ENCODE results near the gene IL6R. TPM values are rescaled to one million over a fixed set of nuclear protein-coding genes. Genes with fewer than 3 reads are reported as not detected.

IL6R gene
- total RNA-seq, 3 donors from 2014 or later, result 31.8 to 43.9 (median 42.5) TPM

DNA sequence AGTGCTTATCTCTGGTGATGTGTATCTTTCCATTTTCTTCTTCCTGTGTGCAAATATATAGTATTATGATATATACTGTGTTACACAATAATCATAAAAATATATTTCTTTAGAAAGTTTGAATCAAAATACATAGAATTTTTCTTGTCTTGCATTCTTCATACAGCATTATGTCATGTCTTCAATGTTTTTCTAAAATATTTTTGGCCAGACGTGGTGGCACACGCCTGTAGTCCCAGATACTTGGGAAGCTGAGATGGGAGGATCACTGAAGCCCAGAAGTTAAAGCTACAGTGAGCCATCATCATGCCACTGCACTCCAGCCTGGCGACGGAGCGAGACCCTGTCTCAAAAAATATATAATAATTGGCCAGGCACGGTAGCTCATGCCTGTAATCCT, 41.6 kb downstream of the IL6R start:
- Histone ChIP-seq H3K4me1 (ENCODE audit: low read depth) (peaks cover 3% of the 10 kb centered on the region), H3K36me3 (ENCODE audit: low read depth) (no peaks in the 10 kb centered on the region), H3K4me3 (no peak overlapping the region), H3K9me3 (no peaks in the 10 kb centered on the region)
- no peak for ATAC-seq
- peak in 1 of 3 donors; percentile 7 for DNase-seq
- TF ChIP-seq, protein P1, sequence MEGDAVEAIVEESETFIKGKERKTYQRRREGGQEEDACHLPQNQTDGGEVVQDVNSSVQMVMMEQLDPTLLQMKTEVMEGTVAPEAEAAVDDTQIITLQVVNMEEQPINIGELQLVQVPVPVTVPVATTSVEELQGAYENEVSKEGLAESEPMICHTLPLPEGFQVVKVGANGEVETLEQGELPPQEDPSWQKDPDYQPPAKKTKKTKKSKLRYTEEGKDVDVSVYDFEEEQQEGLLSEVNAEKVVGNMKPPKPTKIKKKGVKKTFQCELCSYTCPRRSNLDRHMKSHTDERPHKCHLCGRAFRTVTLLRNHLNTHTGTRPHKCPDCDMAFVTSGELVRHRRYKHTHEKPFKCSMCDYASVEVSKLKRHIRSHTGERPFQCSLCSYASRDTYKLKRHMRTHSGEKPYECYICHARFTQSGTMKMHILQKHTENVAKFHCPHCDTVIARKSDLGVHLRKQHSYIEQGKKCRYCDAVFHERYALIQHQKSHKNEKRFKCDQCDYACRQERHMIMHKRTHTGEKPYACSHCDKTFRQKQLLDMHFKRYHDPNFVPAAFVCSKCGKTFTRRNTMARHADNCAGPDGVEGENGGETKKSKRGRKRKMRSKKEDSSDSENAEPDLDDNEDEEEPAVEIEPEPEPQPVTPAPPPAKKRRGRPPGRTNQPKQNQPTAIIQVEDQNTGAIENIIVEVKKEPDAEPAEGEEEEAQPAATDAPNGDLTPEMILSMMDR (IDR thresholded peaks at IDR 0.05), result no peak
- intact Hi-C loops (cut with DNase I, micrococcal nuclease), result no loop called here

DNA sequence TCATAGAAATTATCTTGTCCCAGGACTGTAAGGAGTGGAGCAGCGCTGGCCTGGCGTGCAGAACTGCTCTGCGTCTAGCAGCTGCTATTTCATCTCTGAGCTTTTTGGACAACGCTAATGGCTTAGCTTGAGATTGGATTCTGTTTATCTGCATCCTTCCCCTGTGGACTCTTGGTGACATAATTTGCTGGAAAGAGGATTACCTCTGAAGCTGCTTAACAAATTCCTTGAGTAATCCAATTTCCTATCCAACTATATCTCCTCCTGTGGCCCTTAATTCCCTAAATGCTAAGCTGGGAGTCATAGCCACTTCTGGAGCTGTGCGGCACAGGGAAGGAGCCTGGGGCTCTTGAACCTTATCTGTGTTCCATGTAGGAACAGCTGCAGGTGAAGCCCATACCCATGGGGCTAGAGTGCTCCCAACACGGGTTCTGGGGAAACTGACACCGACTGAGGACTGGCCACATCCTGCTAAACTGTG, 43.2 kb downstream of the IL6R start:
- peak in 1 of 3 donors; percentile 22 for DNase-seq
- TF ChIP-seq, protein P1 (IDR thresholded peaks at IDR 0.05), result no peak
- Histone ChIP-seq H3K9me3 (no peaks in the 10 kb centered on the region), H3K36me3 (ENCODE audit: low read depth) (no peaks in the 10 kb centered on the region), H3K4me3 (no peak overlapping the region), H3K4me1 (ENCODE audit: low read depth) (peaks cover 3% of the 10 kb centered on the region)
- intact Hi-C loops (cut with DNase I, micrococcal nuclease), result no loop called here
- no peak for ATAC-seq

DNA sequence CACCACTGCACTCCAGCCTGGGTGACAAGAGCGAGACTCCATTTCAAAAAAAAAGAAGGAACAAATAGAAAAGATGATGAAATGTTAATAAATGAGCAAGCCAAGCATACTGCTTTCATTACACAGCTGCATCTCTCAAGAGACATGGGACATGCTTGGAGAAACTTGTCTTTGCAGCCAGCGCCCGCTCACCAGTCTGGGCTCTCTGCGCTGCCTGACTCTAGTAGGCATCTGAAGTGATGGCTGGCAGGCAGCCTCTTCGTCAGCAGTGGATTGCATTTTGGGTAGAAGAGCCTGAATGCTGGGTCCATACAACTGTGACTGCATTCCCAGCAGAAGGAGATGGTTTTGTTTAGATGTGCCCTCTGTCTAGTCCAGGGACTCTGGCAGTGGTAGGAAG, 48.0 kb downstream of the IL6R start:
- peak in 1 of 3 donors; percentile 46 for DNase-seq
- H3K4me3 ChIP-seq, result no peak overlapping the region
- no peaks in the 10 kb centered on the region for H3K36me3 ChIP-seq (ENCODE audit: low read depth)
- no peak for ATAC-seq
- intact Hi-C loops (cut with DNase I, micrococcal nuclease), result no loop called here
- TF ChIP-seq, protein P1 (IDR thresholded peaks at IDR 0.05), result no peak
- no peaks in the 10 kb centered on the region for H3K9me3 ChIP-seq
- peaks cover 4% of the 10 kb centered on the region for H3K4me1 ChIP-seq (ENCODE audit: low read depth)

DNA sequence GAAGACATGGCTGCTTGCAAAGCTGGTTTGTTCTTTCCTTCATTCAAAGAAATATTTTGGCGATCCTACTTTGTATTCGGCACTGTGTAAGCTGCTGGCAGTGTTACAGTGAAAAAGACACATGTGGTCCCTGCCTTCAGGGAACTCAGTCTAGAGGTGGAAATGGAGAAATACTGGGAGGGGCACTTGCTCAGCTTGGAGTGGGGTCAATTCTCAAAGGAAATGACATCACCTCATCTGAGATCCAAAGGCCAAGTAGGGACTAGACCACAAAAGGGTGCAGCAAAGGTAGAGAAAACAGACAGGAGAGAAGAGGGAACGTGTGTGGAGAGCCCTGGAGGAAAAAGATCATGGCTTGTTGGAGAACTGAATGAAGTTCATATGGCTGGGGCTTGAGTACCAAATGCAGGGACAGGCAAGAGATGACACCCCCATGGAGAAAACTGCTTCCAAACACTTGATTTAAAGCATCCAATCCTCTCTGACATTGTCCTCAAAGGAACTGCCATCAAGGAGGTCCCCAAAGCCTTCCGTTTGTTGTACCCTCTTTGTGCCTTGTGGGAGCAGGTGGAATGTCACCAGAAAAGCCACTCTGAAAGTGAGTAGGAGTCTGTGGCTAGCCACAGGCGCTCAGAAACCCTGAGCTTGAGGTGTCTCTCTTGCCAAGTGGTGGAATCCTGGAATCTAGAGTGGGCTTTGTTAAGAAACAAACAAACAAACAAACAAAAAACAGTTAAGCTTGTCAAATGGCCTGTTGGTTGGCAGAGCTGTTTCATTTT, 48.6 kb downstream of the IL6R start:
- TF ChIP-seq, protein P1 (IDR thresholded peaks at IDR 0.05), result no peak

DNA sequence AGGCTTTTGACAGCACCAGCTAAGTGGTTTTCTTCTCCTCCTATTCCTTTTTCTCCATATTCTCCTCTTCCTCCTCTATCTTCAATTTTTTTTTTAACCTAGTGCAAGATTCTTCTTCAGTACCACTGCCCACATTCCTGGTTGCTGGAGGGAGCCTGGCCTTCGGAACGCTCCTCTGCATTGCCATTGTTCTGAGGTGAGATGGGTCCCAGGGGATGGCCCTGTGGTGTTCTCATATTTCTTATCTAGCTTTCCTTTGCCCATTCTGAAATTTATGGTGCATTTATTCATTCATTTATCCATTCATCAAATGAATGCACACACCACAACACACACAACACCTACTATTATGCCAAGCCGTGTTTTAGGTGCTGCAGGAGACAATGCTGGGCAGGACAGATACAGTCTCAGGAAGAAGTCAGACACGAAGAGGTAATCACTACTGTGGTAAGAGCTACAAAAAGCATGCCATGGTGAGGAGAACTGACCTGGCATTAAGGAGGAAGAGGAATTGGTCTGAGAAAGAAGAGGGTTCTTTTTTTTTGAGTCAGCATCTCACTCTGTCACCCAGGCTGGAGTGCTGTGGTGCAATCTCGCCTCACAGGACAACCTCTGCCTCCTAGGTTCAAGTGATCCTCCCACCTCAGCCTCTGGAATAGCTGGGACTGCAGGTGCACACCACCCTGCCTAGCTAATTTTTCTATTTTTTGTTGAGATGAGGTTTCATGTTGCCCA, 49.4 kb downstream of the IL6R start:
- Histone ChIP-seq H3K36me3 (ENCODE audit: low read depth) (no peaks in the 10 kb centered on the region), H3K4me1 (ENCODE audit: low read depth) (peaks cover 4% of the 10 kb centered on the region), H3K9me3 (no peaks in the 10 kb centered on the region), H3K4me3 (no peak overlapping the region)
- ATAC-seq (no peak), DNase-seq (peak in 1 of 3 donors; percentile 21)
- intact Hi-C loops (cut with DNase I, micrococcal nuclease), result no loop called here
- TF ChIP-seq, protein P1 (IDR thresholded peaks at IDR 0.05), result no peak

More for the DNA sequence above, 48.6 kb downstream of the IL6R start:
- ATAC-seq (peak; percentile 74), DNase-seq (peak in 1 of 3 donors; percentile 7)
- Histone ChIP-seq H3K9me3 (no peaks in the 10 kb centered on the region), H3K4me1 (ENCODE audit: low read depth) (peaks cover 4% of the 10 kb centered on the region), H3K4me3 (no peak overlapping the region), H3K36me3 (ENCODE audit: low read depth) (no peaks in the 10 kb centered on the region)
- intact Hi-C loops (cut with DNase I, micrococcal nuclease), result no loop called here
